PC-3 (cell line): ENCODE data around the gene DIAPH3.

Experiments used
- EZH2 ChIP-seq: fragments of 300-600 bp; sonication (generic); IDR thresholded peaks from one replicate; pipeline ENCODE4 v1.6.1; 2017; ENCODE audit warnings: antibody characterized with exemption, mild to moderate bottlenecking, low read length; ENCODE audit not compliant: unreplicated experiment
- TF ChIP-seq, protein P1 (sequence below): fragments of 300-600 bp; sonication (generic); conservative IDR thresholded peaks from 2 replicates; pipeline ENCODE4 v1.5.1; 2017; ENCODE audit warnings: antibody characterized with exemption, low read depth, mild to moderate bottlenecking, low read length

DNA sequence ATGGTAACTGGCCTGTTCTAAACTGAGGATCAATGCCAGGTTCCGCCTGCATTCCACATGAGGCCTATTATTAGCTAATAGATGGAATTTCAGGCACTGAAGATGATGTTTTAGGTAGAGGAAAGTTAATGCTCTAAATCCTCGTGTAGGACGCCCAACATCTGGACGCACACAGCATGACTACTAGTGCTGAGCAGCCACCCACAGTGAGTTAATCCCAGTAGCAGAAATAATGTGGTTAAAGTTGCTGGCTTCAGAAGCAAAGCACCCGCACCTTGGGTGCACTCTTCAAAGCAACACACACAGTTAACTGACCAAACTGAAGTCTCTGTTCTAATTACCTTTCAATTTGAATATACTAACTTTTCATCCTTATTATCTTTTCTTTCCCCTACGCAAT, 150.6 kb downstream of the DIAPH3 start:
- TF ChIP-seq, protein P1, sequence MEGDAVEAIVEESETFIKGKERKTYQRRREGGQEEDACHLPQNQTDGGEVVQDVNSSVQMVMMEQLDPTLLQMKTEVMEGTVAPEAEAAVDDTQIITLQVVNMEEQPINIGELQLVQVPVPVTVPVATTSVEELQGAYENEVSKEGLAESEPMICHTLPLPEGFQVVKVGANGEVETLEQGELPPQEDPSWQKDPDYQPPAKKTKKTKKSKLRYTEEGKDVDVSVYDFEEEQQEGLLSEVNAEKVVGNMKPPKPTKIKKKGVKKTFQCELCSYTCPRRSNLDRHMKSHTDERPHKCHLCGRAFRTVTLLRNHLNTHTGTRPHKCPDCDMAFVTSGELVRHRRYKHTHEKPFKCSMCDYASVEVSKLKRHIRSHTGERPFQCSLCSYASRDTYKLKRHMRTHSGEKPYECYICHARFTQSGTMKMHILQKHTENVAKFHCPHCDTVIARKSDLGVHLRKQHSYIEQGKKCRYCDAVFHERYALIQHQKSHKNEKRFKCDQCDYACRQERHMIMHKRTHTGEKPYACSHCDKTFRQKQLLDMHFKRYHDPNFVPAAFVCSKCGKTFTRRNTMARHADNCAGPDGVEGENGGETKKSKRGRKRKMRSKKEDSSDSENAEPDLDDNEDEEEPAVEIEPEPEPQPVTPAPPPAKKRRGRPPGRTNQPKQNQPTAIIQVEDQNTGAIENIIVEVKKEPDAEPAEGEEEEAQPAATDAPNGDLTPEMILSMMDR, result no peak
- no peak for TF ChIP-seq EZH2
